Superior temporal gyrus (tissue), 1 donor: Measurements from ENCODE around the gene SLC13A4.
"Not testable (repeated sequence)": the region's sequence is repeated elsewhere in the genome, so short reads cannot be mapped to it uniquely, and the experiment has no call there.

Experiments
- DNase-seq: peaks from one replicate; pipeline ENCODE4 v3.0.0-alpha.2; 2016; ENCODE audit errors: extremely low spot score

The SLC13A4 gene

DNA sequence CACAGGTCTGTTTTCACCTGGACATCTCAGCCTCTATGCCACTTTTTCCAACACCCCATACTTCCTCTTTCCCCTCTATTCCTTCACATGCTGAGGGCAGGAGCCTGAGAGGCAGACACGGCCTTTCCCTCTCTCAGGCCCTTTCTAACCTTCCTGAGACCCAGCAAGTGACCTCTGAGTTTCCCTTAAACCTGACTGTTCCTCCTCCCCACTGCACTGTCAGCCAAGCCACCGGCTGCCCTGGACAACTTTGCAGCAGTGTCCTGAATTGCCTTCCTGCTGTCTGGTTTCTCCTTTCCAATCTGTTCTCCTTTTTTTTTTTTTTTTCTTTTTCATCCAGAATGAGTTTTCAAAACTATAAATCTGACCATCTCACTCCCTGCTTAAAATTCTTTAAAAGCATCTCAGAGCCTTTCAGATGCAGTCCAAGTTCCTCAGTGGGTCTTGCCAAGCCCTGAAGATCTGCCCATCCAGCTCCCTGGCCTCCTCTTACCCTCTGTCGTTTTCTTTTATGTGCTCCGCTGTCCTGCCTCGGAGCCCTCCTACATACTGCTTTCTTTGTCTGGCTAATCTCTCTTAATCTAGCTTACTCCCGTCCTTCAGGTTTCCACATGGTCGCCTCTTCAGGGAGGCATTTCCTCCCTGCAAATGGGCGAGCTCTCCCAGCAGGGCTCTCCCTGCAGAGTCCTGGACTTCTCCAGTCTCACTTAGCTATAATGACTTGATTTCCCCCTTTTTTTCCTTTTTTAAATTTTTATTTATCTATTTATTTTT is 30.5 kb downstream of the SLC13A4 start:
- no peak for DNase-seq

DNA sequence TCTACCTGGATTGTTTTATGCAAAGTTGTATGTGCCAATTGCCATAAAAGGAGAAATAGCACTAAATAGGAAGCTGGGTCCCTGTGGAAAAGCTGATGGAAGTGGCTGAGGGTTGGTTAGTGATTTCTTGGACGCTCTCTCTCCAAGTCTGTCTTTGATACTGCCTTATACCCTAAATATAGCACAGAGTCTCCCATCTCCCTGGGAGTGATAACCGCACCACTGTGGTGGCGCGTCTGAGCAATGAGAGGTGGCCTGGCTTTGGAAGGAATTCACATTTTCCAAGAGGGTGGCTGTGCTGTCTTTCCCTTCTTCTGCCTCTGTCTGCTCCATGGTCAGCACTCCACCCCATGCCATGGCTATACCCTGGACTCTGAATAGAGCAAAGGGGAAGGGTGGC is 34.4 kb downstream of the SLC13A4 start:
- DNase-seq, result no peak

DNA sequence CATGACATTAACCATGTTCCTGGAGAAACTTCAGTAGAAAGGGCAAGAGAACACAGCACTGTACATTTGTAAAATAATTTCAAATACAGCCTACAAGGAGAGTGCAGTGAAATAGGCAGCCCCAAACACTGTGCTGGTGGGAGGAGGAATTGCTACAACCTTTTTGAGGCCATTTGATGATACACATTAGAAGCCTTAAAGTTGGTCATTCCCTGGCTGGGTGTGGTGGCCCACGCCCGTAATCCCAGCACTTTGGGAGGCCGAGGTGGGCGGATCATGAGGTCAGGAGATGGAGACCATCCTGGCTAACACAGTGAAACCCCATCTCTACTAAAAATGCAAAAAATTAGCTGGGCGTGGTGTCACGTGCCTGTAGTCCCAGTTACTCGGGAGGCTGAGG is 35.4 kb downstream of the SLC13A4 start:
- not testable (repeated sequence) for DNase-seq

DNA sequence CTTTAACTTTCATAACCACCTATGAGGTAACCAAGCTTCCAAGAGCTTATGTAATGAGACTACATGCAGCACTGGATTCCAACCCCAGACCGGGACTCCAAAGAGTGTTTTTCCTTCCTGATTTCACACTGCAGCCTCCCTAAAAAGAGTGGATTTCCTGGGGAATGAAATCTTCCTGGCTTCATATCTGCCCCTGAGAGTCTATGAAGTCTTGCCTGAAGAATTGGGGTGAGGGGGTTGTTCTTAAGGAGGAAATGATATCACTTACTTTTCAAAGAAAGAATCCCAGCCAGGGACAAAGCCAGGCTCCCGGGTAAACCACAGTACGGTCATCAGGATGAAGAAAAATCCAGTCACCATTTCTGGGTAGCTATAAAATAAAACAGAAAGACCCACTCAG is 35.9 kb downstream of the SLC13A4 start:
- no peak for DNase-seq

DNA sequence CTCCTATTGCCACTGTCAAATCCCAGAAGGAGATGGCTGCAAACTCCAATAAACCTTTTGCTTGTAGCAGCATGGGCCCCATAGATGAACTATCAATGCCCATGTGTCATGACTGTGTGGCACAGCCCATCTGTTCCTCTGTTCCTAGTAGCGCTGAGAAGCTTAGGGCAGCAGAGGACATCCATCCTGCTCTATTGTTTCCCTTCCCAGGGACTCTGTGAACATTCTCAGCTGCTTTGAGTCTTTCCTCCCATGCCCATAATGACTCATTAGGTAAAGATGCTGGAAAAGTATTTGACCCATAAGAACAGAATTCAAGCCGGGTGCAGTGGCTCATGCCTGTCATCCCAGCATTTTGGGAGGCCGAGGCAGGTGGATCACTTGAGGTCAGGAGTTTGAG is 37.4 kb downstream of the SLC13A4 start:
- DNase-seq, result no peak

DNA sequence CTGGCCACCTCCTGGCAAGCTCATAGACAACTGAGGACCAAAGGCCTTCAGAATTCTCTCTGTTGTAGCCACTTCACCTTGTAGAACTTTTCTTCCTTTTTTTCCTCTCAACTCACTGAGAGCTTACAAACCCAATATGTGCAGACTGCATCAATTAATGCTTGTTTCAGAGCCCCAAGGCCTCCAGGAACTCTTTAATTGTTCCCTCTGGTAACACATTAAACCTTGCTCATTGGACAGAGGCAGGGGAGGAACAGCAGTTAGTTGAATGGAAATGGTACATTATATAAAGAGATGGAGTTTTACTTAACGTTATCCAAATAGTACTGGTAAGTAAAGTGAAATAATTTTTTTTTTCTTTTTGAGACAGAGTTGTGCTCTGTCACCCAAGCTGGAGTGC is 40.5 kb downstream of the SLC13A4 start:
- no peak for DNase-seq

DNA sequence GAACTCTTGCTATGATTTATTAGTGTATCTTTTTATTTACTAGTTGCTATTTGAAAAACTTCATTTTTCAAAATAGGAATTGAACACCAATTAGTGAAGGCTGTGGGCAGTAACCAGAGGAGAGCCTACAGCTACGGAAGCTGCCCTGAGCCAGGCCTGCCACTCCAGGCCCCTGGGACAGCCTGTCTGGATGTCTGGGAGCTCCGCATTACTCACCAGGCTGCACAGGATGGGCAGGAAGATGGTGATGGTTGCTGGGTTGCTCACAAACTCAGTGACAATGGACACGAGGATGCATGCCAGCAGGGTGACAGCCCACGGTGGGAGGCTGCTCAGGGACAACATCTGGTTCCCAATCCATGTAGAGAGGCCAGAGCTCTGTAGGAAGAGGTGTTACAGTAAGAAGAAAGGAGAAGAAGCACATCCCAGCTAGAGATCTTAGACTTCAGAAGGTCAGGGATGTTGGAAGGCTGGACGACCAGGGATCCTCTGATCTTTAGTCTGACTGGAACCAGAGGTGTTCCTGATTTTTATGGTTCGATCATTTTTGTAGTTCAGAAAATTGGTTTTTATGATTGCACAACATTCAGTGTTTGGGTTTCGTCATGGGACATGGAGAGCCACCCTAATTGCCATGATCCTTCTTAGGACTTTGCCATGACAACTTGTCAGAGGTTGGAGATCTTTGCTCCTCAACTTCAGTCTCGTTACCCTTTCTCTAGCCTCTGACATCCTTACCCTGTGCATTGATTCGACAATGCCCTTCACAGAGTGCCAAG is 42.5 kb downstream of the SLC13A4 start:
- DNase-seq, result no peak

DNA sequence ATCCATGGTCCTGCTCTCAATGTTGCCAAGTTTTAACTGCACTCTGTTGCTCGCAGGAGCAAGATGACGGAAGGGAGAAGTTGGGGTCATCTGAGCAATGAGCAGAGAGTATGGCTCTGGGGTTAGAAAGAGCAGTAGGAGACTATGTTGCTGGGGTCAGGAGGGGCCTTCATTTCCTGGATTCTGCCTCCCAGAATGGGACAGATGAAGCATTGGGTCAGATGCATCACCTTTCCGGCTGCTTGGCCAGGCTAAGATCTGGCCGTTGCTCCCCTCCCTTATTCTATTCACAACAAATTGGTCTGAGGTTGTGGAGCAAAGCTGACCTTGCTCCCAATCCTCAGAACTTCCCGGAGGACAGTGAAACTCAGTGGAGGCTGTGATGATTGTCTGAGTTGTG is 43.3 kb downstream of the SLC13A4 start:
- DNase-seq, result no peak

DNA sequence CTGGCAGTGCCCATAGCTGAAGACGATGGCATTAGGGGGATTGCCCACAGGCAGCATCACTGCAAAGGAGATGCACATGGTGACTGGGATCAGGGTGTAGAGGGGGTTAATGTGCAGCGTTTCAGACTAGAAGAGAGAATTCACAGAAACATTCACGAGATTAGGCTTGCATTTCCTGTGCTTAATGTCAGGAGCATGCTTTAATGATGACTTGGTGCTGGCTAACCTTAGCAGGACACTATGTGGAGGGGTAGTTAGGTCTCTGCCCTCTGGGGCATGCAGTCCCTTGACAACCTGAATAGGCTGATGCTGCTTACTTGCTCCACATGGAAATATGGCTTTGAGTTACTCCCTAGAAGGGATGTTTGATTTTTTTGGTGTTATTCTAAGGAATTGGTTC is 43.9 kb downstream of the SLC13A4 start:
- DNase-seq, result no peak

DNA sequence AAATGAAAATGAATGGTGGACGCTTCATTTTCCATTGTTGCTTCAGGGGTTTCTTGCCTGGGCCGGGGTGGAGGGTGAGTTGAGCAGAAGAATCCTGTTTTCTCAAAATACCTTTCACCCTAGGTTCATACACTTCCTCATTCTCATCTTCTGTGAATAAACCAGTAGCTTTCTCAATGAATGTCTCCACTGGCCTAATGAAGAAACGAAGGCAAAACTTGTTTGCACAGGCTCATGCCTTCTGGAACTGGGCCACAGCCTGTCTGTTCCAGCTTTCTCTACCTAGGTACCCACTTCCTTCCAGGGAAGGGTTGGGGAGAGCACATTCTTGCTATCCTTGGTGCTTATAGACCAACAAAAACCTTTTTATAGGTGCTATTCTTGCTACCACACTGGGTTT is 44.4 kb downstream of the SLC13A4 start:
- no peak for DNase-seq

DNA sequence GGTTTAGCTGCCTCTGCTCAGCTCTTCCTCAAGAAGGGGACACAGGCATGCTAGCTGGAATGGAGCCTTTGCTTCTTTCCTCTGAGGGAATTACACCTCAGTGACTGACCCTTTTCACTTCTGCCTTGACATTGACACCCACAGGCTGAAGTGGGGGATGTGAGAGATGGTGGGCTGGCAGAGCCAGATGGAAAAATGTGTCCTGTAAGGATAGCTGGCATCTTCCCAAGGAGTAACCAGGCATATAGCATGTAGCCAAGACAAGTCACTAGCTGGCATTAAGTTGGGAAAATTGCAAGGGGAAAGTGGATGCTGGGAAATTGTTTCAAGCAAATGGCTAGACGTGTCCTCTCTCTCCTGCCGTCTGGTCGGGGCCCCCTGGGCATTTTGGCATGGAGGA is 45.8 kb downstream of the SLC13A4 start:
- no peak for DNase-seq

DNA sequence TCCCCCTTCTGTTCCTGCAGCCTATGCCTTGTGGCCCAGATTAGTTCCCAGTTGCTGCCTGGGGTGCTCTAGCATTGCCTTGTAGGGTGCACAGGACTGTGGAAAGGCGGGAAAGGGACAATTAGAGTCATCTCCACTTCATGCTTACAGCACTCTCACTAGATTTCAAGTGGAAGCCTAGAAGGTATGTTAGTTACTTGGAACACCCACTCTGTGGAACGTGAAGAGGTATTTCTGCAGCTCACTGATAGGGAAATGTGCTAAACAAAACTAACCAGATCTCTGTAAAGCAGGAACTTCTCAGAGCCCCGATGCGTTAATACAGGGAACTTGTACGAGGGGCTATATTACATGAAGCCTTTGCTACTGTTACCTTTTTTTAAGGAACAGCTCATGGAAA is 46.2 kb downstream of the SLC13A4 start:
- DNase-seq, result no peak

DNA sequence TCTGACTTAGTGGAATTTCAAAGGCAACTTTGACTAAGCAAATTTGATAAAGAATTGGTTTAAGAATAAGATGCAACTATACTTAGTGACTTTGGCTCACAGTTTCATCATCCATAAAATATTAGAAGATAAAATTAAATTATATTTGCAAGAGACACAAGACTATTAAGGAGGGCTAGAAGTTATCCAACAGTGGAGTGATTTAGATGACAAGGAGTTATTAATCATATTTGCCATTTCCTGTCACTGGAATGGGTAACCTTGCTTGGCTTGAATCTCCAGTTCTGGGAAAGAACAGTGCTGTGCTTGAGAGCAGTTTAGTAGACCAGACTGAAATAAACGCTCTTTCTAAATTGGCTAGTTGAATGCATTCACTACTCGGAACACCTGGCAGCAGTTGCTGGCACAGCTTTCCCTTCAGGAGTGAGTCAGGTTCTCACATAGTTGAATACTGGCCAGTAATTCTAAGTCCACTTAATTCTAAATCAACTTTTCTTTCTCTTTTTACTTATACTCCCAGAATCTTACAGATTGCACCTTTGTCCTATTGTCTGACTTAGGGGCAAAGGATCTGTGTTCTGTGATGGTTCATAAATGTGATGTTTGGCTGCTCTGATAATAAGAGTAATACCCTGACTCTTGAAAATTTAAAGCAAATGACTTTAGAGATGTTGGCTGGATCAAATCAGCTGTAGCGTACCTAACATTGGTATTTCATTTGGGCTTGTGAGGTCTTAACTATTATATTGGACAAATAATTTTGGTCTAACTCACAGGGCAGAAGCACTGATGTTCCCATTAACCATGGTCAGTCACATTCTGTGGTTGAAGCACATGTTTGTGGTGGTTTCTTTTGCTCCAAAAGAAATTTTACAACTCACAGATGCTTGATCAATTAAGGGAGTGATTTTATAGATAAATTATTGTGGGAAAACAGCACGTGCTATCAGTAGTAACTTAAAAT is 49.1 kb downstream of the SLC13A4 start:
- DNase-seq, result no peak

DNA sequence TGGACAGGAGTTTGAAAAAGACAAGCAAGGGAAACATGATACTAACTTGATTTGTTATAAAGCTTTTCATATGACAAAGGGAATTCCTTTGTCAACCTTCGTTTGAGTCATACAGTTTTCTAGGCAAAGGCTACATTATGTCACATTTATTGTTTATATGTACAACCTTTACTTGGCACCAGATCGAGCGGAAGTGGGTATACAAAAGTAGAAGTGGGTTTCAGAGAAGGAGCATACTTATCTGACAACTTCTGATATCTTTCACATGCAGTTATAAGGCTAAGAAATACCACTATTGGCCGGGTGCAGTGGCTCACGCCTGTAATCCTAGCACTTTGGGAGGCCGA is 54.7 kb downstream of the SLC13A4 start:
- DNase-seq, result no peak

DNA sequence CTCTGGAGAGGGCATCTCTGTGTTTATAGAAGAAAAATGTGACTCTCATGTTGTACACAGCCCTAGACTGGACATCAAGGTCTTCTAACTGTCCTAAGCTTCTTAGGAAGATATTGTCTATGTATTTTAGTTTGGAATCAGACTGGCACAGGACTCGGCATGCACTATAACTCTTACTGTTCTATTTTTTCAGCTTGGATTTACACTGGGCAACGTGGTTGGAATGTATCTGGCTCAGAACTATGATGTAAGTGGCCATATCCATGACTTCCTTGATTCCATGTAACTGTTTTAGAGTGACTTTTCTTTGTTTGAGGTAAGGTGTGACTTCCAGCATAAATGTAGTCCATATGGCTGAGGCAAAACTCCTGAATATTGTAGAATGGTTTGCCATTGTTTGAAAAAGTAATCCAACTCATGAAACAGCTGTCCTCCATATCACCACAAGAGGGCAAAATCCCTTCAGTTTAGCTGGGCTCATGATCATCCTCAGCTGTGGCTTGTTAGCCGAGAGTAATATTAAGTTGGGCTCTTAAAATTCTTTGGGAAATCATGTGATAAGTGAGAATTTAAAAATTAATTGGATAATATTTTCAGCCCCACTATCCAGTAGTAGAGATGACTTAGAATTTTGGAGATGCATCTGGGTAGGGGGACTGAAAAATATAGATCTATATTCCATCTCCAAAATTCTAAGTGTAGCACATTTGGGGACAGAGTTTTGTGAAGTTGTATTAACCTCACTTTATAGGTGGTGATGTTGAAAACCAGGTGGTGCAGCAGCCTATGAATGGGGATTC is 55.2 kb downstream of the SLC13A4 start:
- peak; percentile 78 for DNase-seq

DNA sequence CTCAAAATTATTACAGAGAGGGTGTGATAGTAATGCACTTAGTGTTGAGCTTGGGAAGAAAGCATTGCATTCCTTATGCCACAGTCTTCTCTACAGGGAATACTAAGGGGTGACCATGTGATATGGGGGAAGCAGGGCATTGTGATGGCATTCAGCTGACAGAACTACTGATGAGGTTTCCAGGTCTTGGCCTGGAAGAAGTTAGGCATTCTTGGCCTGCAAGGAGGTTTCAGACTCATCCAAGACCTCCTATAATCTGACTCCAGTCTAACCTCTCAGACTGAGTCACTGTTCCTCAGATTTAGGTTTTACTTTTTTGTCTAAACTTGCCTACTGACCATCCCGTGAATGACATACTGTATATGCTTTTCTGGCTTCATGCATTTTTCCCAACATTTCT is 57.8 kb downstream of the SLC13A4 start:
- no peak for DNase-seq

DNA sequence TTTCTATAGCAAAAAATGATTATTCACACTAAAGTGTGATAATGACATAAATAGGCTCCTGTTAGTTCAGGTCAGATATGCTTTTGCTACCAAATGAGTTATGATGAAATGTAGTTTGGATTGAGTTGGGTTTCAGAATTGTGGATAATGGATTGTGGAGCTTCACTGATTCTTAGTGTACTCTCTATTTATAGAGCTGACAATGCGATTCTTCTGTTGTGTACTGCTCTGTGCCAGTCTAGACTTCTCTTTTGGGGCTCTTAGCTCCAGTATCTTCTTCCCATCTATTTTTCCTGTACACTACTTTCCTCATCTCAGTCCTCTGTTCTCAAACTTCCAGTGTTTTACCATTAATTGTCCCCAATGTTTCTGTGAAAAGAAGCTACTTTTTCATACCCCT is 58.2 kb downstream of the SLC13A4 start:
- DNase-seq, result no peak

DNA sequence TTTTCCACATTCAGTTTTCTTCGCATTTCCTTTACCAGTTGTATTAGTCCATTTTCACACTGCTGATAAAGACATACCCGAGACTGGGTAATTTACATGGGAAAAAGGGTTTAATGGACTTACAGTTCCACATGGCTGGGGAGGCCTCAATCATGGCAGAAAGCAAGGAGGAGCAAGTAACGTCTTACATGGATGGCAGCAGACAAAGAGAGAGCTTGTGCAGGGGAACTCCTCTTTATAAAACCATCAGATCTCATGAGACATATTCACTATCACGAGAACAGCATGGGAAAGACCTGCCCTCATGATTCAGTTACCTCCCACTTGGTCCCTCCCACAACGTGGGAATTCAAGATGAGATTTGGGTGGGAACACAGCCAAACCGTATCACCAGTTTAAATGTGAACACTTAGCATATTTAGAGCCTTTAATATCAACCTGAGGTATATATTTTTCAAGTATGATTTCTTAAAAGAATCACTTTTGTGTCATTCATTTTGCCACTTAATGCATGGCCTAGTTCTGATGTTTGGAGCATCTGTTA is 59.1 kb downstream of the SLC13A4 start:
- DNase-seq, result not testable (repeated sequence)

DNA sequence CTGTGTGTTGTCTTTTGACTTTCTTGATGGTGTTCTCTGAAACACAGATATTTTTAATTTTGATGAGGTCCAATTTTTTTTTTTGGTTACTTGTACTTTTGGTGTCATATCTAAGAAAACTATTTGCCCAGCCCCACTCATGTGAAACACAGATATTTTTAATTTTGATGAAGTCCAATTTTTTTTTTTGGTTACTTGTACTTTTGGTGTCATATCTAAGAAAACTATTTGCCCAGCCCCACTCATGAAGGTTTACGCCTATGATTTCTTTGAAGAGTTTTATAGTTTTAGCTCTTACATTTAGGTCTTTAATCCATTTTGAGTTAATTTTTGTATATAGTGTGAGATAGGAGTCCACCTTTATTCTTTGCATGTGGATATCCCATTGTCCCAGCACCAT is 60.4 kb downstream of the SLC13A4 start:
- not testable (repeated sequence) for DNase-seq

DNA sequence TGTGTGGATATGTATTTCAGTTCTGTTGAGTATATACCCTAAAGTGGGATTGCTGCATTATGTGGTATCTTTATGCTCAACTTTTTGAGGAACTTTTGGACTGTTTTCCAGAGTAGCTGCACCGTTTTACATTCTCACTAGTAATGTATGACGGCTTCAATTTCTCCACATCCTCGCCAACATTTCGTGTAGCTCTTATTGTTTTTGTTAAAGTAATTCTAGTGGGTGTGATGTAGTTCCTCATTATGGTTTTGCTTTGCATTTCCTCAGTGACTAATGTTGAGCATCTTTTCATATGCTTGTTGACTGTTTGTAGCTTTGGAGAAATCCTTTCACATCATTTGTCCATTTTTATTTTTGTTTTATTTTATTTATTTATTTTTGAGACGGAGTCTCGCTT is 61.1 kb downstream of the SLC13A4 start:
- no peak for DNase-seq

DNA sequence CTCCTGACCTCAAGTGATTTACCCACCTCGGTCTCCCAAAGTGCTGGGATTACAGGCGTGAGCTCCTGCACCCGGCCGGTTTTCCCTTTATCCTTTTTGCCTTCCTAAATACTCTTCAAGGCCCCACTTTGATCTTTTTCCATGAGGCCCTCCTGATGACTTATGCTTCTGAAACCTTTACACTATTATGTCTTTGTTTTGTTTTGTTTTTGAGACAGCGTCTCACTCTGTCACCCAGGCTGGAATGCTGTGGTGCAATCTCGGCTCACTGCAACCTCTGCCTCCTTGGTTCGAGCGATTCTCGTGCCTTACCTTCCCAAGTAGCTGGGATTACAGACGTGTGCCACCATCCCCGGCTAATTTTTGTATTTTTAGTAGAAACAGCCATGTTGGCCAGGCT is 61.8 kb downstream of the SLC13A4 start:
- DNase-seq, result no peak
